DMS 273 treated with DMSO at 0.1 percent for 48 hours (cell line): ENCODE data around the gene SDHA.

ENCODE experiments used
- DNase-seq: peaks from one replicate; lab custom pipeline; 2025; lab: John Stamatoyannopoulos, UW

Gene SDHA

DNA sequence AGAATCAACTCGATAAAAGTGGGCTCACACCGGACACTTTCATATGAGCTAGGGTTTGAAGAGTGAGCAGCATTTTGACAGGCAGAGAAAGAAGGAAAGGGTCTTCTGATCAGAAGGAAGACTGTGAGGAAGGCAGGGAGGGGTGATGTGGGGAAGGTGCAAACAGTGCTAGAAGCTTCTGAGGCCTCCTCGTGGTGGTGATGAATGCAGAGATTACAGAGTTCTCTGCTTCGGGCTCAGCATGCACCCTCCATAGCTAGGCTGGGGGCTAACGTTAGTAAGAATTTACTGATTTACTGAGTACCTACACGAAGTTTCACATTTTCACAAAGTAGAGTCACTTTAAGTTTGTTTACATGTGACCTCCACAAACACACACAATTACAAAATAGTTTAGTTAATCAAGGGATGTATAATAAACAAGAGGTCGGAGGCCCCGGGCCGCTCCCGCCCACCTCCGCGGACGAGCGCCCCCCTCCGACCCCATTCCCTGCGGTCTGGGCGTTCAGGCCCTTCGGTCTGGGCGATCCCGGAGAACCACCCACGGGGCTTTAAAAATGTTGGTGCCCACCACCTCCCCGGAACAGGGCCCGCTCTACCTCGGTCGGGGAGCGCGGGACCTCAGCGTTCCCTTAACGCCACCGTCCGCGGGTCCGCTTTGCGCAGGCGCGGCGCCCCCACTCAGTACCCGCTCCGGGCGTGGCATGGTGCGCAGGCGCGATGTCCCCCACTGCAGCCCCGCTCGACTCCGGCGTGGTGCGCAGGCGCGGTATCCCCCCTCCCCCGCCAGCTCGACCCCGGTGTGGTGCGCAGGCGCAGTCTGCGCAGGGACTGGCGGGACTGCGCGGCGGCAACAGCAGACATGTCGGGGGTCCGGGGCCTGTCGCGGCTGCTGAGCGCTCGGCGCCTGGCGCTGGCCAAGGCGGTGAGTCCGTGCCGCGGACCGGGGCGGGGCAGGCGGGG lies at the start of gene SDHA, which contains the start of gene CCDC127:
SDHA (plus strand) TSS at position 827 of the 963 bp plus-strand sequence; CDS start at position 863, 36 bp downstream.
CCDC127 (minus strand) TSS at position 660 of the 963 bp plus-strand sequence. CDS start 1,304 bp downstream, outside the sequence.
- peak; percentile 76 for DNase-seq

DNA sequence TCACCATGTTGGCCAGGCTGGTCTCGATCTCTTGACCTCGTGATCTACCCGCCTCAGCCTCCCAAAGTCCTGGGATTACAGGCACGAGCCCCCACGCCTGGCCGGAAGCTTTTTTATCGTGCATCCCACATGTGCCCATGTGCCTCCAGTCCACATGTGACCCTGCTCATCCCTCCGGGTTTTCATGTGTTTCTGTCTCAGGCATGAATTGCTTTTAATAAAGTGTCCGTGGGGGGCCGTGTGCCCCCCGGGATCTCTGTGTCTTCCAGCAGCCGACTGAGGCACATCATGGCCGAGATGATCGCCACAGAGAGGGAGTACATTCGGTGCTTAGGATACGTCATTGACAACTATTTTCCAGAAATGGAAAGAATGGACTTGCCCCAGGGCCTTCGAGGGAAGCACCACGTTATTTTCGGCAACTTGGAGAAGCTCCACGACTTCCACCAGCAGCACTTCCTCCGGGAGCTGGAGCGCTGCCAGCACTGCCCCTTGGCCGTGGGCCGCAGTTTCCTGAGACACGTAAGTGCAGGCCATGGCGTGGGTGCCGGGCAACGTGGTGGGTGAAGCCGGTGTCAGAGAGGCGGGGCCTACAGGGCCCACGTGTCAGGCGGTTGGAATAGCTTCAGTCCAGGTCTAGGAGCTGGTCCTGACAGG lies 48.9 kb upstream of the SDHA start:
- no peak for DNase-seq

DNA sequence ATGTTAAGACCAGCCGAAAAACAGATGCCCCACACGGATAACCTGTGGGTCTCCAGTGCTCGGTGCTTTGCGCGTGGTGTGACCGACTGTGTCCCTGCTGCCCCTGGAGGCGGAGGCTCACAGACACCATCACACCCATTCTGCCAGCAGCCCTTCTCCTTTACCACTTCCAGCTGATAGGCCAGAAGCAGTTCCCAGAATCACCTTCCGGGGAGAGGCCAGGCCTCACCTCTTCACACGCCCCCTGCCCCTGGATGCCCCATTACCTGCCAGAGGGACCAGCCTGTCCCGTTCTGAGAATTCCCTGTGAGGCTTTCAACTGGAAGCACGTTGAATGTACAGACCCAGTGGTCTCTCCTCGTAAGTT lies 48.4 kb upstream of the SDHA start:
- DNase-seq = no peak

DNA sequence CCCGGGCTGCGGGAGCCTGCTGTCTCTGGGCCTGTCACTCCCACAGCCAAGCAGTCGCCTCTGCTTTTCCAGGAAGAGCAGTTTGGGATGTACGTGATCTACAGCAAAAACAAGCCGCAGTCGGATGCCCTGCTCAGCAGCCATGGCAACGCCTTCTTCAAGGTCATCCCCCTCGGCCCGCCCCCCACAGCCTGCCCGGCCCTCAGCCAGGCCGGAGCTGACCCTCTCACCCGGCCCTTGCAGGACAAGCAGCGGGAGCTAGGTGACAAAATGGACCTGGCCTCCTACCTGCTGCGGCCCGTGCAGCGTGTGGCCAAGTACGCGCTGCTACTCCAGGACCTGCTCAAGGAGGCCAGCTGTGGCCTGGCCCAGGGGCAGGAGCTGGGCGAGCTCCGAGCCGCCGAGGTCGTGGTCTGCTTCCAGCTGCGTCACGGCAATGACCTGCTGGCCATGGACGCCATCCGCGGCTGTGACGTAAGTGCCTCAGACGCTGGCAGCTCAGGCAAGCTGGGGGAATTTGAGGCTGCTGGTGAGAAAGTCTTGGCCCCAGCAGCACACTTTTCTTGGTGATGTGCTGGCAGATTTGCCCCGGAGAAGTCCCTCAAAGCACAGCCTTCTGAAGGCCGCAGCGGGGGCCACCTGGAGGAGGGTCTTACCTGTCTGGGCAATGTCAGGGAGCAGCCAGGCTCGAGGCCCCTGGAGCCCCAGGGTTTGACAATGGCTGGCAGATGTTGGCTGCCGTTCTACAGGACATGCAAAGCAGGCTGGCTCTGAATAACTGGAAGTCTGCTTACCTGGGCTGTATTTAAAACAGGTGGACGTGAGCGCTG lies 46.9 kb upstream of the SDHA start:
- no peak for DNase-seq

DNA sequence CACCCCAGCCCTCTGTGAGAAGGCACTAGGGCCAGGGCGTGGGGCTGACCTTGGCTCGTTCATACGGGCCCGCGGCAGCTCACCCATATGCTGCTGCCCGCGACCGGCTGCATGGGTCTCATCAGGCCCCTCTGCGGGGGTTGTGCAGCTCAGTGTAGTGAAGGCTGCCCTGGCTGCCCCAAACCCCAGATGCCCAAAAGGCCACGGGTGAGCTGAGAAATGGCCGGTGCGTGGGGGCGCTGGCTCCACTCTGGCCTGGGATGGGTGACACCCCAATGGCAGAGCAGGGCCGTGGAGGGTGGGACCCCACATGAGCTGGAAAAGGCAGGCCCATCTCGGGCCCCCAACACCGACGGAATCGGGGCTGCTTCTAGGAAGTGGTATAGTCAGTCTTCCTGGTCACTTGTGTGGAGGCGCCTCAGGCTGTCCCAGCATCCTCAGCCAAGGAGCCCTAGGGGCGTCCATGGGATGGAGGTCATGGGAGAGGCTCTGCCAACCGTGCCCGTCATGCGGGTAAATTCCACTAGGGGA lies 46.3 kb upstream of the SDHA start:
- DNase-seq = no peak

DNA sequence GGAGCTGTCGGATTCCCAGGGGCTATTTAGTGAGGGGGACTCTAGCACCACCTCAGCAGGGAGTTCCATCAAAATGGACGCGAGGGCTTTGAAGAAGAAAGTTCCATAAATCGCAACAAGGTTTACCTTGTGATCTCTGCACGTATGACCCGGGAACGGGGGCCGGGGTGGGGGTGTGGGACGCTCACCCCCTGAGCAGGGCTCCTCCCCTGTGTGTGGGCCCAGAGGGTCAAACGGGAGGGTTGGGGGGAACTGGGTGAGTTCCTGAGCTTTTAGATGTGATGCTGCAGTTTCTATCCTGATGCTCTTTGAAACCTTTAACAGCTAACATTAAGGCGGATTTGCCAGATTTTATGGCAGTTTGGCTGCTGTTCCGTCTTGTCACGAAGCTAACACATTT lies 45.7 kb upstream of the SDHA start:
- DNase-seq = no peak

DNA sequence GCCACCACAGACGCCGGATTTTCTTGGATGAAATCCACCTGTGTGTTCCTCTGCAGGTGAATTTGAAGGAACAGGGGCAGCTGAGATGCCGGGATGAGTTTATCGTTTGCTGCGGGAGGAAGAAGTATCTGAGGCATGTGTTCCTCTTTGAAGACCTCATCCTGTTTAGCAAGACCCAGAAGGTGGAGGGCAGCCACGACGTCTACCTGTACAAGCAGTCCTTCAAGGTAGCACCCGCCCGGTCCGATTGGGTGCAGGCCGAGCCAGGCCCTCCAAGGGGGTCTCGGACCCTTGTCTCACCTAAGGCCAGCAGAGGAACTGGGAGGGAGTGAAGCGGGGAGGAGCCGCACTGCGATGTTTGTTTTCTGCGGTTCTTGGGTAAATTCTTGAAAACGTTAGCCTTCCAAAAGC lies 45.3 kb upstream of the SDHA start:
- no peak for DNase-seq

DNA sequence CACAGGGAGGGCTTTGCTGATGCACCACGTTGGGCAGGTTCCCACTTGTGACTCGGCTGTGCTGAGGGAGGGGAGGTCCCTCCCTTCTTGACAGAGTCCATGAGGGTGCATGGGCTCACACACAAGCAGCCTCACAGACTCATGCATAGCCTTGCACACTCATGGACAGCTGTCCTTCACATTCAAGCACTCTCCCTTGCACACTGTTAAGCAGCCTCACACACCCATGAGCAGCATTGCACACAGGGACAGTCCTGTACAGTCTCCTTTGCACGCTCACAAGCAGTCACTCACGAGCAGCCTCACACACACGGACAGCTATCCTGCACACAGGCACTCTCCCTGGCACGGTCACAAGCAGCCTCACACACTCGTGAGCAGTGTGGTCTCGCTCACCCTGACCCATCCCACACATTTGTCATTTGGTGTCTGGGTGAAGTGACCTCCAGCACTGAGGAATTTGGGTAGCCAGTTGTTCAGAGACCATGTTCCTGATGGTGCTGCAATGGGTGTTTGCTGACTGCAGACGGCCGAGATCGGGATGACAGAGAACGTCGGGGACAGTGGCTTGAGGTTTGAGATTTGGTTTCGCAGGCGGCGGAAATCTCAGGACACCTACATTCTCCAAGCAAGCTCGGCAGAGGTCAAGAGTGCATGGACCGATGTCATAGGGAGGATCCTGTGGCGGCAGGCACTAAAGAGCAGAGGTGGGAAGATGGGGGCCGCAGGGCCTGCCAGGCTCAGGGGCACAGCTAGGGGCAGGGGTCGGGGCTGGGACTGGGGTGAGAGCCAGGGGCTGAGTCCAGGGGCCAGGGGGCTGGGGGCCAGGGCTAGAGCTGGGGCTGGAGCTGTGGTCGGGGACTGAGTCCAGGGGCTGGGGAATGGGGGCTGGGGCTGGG lies 44.5 kb upstream of the SDHA start:
- no peak for DNase-seq

DNA sequence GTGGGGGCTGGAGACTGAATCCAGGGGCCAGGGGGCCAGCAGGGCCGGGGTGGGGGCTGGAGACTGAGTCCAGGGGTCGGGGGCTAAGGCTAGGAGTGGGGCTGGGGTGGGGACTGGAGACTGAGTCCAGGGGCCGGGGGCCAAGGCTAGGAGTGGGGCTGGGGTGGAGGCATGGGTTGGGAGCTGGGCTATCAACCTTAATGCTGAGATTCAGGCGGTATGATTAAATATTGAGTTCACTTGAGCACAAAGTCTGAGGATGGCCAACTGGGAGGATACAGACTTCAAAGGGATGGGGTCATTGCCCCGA lies 43.9 kb upstream of the SDHA start:
- DNase-seq = no peak

DNA sequence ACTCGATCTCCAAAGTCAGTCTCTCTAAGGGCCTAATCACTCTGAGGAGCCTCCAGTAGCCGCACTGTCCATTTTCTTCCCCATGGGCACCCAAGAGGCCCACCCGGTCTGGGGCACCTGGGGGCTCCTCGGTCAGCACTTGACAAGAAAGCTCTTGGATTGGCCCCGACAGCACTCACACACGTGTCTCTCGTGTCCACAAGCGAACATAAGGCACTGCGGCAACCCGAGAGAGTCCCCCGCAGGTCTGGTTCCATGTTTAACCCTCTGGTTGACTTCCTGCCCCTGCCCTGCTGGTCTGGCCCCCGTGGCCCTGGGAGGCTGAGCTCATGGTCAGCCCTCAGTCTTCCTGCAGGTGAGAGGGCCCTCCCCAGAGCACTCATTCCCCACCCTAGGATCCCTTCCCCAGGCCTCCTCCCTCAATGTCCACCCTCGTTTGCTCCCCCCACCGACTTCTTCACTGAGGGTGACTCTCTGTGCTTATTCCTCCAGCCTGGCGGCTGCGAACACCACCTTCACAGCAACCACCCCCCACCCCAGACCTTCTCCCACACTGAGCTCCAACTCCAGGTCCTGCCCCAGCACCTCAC lies 43.1 kb upstream of the SDHA start:
- no peak for DNase-seq

DNA sequence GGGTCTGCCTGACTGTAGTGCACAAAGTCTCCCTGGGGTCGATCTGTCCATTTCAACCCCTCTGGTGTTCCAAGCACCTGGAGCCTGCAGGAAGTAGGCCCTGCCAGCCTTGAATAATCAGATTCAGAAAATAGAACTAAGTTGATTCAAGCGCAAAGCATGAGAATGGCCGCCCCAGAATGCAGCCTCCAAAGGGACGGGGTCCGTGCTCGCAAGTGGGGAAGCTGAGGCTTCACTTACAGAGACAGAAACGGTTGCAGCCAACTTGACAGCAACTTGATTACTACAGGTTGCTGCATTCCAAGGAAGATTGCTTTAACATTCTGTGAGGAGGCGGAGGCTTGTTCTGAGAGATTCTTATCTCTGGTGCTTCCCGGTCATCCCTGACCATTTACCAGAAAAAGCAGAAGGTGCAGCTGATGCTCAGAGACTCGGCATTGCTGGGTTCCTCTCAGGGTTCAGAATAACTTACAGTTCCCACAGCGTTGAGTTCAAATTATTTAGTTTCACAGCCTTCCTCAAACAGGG lies 41.8 kb upstream of the SDHA start:
- DNase-seq = no peak

DNA sequence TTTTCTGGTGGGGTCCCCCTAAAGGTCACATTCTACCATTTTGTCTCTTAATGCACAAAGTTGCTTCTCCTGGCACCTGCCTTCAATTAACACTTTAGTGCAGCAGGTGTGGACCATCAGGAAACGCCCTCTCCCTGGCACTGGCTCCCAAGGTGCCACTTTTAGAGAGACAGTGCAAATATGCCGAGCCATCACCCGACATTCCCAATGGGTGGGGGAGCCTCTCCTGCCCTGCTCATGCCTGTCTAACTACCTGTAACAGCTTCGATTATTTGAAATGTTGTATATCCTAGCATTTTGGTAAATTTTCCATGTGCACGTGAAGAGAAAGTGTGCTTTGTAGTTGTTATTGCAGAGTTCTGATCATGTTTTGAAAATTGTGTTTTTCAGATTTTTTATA lies 40.0 kb upstream of the SDHA start:
- no peak for DNase-seq

DNA sequence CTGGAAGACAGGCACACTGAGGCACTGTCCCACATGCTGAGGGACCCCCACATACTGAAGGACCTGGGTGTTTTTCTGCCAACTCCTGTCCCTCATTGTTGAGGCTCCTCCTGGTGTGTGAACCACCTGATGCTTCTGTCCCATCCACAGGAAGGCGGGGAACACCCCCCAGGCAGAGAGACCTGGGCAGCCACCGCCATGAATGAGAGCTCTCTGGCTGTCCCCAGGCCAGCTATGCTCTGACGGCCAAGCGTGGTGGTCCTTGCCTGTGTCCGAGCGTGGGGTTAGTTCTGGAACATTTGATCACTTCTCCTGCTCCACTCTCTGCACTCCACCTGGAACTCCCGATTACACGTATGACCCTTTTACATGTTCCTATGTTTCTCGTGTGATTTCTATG lies 38.7 kb upstream of the SDHA start:
- DNase-seq = no peak

DNA sequence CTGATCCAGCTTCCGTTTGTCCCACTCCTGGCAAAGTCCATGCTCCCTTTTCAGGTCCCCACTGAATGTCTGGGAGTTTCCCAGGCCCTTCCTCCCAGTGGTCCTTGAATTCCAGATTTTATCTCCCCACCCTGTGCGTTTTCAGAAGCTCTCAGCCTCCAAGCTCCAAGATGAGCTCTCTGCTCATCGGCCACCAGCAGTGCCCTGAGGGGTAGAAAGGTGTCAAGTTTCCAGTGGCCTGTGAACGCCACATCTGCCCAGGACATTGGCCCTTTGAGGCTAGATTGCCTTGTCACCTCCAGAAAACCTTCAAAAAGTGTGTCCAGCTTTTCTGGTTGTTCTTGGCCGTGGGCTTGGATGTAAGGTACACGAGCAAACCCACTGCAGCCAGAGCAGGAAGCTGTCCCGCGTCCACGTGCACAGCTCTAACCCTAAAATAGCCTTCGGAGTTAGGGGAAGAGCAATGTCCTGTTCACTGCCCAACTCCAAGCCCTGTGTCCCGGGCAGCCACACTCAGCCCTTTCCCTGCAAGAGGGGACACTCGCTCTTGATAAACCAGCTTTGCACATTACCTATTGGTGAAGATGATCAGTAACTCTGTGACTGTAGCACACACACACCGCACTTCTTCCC lies 37.7 kb upstream of the SDHA start:
- DNase-seq = no peak

DNA sequence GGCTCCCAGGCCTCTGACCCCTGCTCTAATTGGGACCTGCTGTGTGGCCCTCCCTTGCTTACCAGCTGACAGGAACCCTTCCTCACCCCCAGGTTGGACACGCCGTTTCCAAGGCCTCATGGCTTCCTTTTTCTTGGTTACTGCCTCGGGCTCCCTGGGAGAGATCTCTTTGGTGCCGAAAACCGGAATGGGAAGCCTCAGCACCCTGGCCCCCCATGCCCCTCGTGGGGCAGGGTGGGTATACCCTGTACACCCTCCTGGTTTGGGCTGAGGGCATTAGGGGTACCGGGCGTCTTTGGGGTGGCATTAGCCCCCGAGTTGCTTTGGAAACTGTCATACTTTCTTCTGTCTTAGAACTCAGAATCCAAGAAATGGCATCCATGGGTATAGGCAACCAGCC lies 37.0 kb upstream of the SDHA start:
- DNase-seq = no peak

DNA sequence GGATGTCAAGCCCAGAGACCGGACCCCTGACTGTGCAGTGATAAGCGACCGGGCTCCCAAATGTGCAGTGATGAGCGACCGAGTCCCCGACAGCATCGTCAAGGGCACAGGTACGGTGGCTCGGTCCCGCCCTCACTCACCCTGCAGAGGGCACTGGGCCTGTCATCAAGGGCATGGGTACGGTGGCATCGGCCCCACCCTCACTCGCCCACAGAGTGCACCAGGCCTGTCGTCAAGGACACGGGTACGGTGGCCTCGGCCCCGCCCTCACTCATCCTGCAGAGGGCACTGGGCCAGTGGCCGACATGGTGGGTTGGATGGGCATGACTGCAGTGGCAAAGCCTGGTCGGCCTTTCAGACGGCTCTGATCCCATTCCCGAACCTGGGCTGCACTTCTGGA lies 36.6 kb upstream of the SDHA start:
- no peak for DNase-seq

DNA sequence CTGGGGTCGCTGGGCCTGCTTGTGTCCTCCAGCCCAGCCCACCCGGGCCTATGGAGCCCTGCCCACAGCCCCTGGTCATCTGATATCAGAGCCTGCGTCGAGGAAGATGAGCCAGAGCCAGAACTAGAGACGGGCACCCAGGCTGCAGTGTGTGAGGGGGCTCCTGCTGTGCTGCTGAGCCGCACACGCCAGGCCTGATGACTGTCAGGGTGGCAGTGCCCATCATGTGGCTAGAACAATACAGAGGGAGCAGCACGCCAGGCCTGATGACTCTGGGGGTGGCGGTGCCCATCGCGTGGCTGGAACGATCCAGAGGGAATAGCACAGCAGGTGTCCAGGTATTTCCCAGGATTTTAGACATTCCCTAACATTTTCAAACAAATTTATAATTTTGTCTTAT lies 36.0 kb upstream of the SDHA start:
- no peak for DNase-seq

DNA sequence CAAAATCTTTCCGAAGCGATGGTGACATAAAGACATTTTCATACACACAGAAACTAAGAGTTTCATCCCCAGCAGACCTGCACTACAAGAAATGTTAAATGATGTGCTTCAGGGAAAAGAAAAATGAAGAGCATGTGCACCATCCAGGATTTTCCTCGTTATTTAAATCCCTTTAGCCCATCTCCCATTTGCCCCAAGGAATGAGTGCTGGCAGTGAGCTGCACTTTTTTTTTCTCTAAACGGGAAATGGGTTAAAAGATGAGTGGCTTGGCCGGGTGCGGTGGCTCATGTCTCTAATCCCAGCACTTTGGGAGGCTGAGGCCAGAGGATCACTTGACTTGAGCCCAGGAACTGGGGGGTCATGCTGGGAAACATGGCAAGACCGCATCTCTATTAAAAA lies 33.6 kb upstream of the SDHA start:
- DNase-seq = no peak

DNA sequence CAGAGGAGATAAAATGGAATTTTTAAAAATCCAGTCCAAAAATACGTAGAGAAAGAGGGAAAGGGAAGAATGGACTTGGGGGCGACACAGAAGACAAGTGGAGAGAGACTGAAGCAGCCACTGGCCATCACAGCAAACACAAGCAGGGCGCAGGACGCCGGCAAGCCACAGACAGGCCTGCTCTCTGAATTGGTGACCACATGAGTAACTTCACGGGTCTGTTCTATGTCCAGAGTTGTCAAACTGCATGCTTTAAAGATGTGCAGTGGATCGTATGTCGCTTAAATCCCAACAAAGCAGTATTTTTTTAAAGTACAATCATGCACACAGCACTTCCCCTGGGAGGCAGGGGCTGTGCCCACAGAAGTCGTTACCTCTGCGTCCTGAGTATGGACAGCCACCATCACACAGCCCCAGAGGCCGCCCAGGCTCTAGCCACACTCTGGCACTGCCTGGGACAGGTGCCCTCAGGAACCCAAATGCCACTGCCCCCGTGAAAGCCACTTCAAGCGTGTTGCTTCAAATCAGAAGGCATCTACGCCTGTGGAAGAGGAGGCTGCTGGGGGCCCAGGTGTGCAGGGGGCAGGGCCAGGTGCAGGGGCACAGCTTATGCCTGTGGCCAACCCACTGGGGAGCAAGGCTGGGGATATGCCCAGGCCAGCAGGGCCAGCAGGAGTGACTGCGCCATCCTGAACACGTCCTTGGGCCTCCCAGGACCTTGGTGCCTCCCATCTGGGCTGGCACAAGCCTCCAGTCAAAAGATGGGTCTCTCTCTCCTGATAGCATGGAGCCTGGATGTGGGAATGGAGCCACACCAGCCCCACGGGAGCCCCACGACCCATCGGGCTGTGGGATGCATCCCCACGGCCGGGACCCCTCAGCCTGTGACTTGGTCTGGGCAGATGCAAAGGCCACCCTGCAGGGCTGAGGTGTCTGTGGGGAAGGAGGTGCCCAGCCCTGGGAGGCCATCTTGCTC lies 32.7 kb upstream of the SDHA start:
- DNase-seq = no peak
